ENCODE measurements around the gene GOLGA1. TPM values are rescaled to one million over a fixed set of nuclear protein-coding genes. Genes with fewer than 3 reads are reported as not detected.

The GOLGA1 gene
- total and polyA plus RNA-seq, 8 donors = 15.4 to 20.2 (median 18.8) TPM

DNA sequence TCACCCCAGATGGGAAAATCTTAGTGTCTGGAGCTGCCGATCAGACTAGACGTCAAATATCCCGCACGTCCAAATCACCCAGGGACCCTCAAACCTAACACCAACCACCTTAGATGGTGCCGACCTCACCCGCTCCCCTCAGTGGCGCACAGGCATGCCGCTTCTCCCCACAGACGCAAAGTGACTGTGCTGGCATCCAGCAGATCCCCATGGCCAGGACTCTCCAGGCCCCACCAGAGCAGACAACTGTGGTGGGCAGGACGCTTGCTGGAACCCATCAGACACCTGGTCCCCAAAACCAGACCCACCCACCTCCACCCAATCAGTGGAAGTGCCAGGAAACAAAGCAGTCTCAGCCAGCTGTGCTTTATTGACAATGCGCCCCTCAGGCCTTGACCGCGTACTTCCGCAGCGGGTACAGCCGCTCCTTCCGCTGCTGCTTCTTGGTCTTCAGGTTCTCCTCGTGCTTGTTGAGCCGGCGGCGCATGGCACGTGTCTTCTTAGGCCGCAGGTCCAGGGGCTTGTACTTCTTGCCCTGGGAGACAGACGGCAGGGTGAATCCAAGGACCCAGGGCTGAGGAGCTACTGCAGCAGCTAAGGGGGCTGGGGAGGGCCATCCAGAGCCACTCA lies 83.2 kb downstream of the GOLGA1 start:
- TF ChIP-seq, protein P1, sequence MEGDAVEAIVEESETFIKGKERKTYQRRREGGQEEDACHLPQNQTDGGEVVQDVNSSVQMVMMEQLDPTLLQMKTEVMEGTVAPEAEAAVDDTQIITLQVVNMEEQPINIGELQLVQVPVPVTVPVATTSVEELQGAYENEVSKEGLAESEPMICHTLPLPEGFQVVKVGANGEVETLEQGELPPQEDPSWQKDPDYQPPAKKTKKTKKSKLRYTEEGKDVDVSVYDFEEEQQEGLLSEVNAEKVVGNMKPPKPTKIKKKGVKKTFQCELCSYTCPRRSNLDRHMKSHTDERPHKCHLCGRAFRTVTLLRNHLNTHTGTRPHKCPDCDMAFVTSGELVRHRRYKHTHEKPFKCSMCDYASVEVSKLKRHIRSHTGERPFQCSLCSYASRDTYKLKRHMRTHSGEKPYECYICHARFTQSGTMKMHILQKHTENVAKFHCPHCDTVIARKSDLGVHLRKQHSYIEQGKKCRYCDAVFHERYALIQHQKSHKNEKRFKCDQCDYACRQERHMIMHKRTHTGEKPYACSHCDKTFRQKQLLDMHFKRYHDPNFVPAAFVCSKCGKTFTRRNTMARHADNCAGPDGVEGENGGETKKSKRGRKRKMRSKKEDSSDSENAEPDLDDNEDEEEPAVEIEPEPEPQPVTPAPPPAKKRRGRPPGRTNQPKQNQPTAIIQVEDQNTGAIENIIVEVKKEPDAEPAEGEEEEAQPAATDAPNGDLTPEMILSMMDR (IDR thresholded peaks at IDR 0.05) = no peak
- H3K4me1 ChIP-seq = peaks cover 24 to 48% of the 10 kb centered on the region in 2 donors
- no peak for ATAC-seq
- no peak overlapping the region for H3K4me3 ChIP-seq
- no peak overlapping the region for H3K27ac ChIP-seq
- H3K27me3 ChIP-seq = no peaks in the 10 kb centered on the region
- no peaks in the 10 kb centered on the region for H3K9me3 ChIP-seq
- intact Hi-C loops (cut with DNase I) = no loop called here
- peaks cover 0 to 53% of the 10 kb centered on the region in 2 donors for H3K36me3 ChIP-seq
- DNase-seq = no peak

DNA sequence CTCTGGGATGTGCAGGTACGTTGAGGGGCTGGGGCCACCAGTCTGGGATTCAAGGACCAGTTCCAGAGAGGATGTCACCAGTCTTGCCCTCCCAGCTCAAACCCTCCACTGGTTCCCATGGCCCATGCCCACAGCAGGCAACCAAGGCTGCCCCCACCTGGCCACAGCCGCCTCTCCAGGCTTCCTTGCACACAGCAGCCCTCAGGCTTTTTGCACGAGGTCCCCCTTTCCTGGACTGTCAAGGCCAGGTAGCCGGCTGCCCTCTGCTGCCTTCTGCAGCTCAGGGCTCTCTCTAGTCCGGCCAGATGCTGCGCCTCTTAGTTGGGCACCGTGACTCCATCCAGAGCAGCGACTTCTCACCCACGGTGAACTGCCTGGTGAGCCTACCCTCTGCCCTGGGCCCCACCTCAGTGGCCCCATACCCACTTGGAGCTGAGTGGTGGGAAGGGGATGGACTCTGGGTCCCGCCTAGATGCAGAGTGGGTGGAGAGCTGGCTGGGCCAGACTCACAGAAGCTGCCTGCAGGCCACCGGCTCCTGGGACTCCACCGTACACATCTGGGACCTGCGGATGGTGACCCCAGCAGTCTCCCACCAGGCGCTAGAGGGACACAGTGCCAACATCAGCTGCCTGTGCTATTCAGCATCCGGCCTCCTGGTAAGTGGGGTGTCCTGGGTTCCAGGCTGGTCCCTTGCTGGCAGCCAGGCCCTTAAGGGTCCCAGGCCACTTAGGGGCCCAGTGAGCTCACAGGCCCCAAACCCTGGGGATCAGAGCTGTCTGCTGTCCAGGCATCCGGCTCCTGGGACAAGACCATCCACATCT lies 84.7 kb downstream of the GOLGA1 start:
- no peak overlapping the region for H3K27ac ChIP-seq
- H3K36me3 ChIP-seq = peaks cover 0 to 53% of the 10 kb centered on the region in 2 donors
- H3K27me3 ChIP-seq = no peaks in the 10 kb centered on the region
- intact Hi-C loops (cut with DNase I) = loop anchor here in 1 of 2 donors (2.0 kb wide), 1 partner anchor 81 kb away; no protein-coding TSS in a partner anchor
- ATAC-seq (no peak), DNase-seq (no peak)
- H3K9me3 ChIP-seq = no peaks in the 10 kb centered on the region
- peaks cover 25 to 47% of the 10 kb centered on the region in 2 donors for H3K4me1 ChIP-seq
- TF ChIP-seq, protein P1 (IDR thresholded peaks at IDR 0.05) = no peak
- H3K4me3 ChIP-seq = no peak overlapping the region

DNA sequence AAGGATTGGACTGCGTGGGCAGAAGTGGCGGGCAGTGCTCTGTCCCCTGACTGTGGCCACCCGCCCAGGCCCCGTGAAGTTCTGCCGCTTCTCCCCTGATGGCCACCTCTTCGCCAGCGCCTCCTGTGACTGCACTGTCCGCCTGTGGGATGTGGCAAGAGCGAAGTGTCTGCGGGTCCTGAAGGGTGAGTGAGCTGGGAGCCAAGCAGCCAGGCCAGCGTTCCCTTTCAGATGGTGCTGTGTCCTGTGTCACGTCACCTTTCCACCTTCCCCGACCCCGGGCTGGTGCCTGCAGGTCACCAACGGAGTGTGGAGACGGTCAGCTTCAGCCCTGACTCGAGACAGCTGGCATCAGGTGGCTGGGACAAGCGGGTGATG lies 85.3 kb downstream of the GOLGA1 start:
- intact Hi-C loops (cut with DNase I) = loop anchor here in 1 of 2 donors (2.0 kb wide), 1 partner anchor 81 kb away; no protein-coding TSS in a partner anchor
- DNase-seq (no peak), ATAC-seq (no peak)
- no peaks in the 10 kb centered on the region for H3K9me3 ChIP-seq
- no peak overlapping the region for H3K4me3 ChIP-seq
- H3K4me1 ChIP-seq = peaks cover 19 to 41% of the 10 kb centered on the region in 2 donors
- TF ChIP-seq, protein P1 (IDR thresholded peaks at IDR 0.05) = no peak
- H3K36me3 ChIP-seq = peaks cover 0 to 47% of the 10 kb centered on the region in 2 donors
- no peak overlapping the region for H3K27ac ChIP-seq
- no peaks in the 10 kb centered on the region for H3K27me3 ChIP-seq

DNA sequence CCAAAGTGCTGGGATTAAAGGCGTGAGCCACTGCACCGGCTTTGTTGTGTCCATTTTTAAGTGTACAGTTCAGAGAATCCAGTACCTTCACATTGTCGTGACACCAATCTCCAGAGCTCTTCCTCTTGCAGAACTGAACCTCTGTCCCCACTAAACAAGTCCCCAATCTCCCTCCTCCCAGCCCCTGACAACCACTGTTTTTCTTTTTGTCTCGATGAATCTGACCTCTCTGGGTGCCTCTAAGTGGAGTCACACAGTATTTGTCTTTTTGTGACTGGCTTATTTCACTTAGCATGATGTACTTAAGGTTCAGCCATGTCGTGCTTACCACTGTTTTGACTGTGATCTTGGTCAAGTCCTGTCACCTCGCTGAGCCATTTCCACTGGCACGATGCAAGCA lies 86.1 kb downstream of the GOLGA1 start:
- peaks cover 0 to 40% of the 10 kb centered on the region in 2 donors for H3K36me3 ChIP-seq
- ATAC-seq (no peak), DNase-seq (no peak)
- H3K4me1 ChIP-seq = peaks cover 12 to 34% of the 10 kb centered on the region in 2 donors
- H3K9me3 ChIP-seq = no peaks in the 10 kb centered on the region
- H3K4me3 ChIP-seq = no peak overlapping the region
- TF ChIP-seq, protein P1 (IDR thresholded peaks at IDR 0.05) = no peak
- H3K27me3 ChIP-seq = no peaks in the 10 kb centered on the region
- intact Hi-C loops (cut with DNase I) = loop anchor here in 1 of 2 donors (2.0 kb wide), 1 partner anchor 80 kb away; no protein-coding TSS in a partner anchor
- H3K27ac ChIP-seq = no peak overlapping the region

DNA sequence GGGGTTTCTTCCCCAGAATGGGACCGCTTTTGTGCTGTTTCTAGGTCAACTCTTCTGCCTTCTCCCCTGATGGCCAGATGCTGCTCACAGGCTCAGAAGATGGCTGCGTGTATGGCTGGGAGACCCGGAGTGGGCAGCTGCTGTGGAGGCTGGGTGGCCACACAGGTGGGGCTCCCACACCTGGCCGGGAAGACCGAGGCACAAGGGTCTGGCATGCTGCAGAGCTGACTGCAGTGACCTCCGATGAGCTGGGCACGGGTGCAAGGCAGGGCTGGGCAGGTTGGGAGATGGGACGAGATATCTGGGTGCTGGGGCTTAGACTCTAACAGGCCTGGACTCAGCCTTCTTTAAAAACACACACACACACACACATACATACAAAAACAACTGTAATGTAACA lies 86.7 kb downstream of the GOLGA1 start:
- TF ChIP-seq, protein P1 (IDR thresholded peaks at IDR 0.05) = no peak
- Histone ChIP-seq H3K36me3 (peaks cover 0 to 33% of the 10 kb centered on the region in 2 donors), H3K4me1 (peaks cover 8 to 28% of the 10 kb centered on the region in 2 donors), H3K27ac (no peak overlapping the region), H3K4me3 (no peak overlapping the region), H3K9me3 (no peaks in the 10 kb centered on the region), H3K27me3 (no peaks in the 10 kb centered on the region)
- ATAC-seq (no peak), DNase-seq (peak in 1 of 4 donors; percentile 70)
- intact Hi-C loops (cut with DNase I) = loop anchor here in 1 of 2 donors (2.0 kb wide), 1 partner anchor 79 kb away; no protein-coding TSS in a partner anchor

Measured in left lung (tissue), 10 donors.